HG03097 (cell line): ENCODE measurements around the gene RDX.
"Not testable (repeated sequence)": the region's sequence is repeated elsewhere in the genome, so short reads cannot be mapped to it uniquely, and the experiment has no call there.

Source experiments
- ATAC-seq: cut with Tn5 transposase; IDR thresholded peaks from one replicate; pipeline ENCODE4 v1.9.1; 2021; ENCODE audit not compliant: unreplicated experiment, low FRiP score

RDX gene

GRCh38 chr11:110208678-110209312 is 87.6 kb downstream of the RDX start:
- ATAC-seq, result not testable (repeated sequence)

- ATAC-seq, result no peak
Observed at GRCh38 chr11:110207123-110207522, 89.3 kb downstream of the RDX start.

- ATAC-seq, result no peak
Observed at GRCh38 chr11:110200836-110201235, 95.6 kb downstream of the RDX start.

- no peak for ATAC-seq
Observed at GRCh38 chr11:110200241-110200640, 96.2 kb downstream of the RDX start.

- no peak for ATAC-seq
Observed at GRCh38 chr11:110199184-110199981, 97.0 kb downstream of the RDX start.

GRCh38 chr11:110198031-110198729 is 98.2 kb downstream of the RDX start:
- ATAC-seq, result no peak

- ATAC-seq, result no peak
Observed at GRCh38 chr11:110196884-110197420, 99.5 kb downstream of the RDX start.

GRCh38 chr11:110196241-110196754 is 100.1 kb downstream of the RDX start:
- no peak for ATAC-seq

GRCh38 chr11:110194211-110194766 is 102.1 kb downstream of the RDX start:
- not testable (repeated sequence) for ATAC-seq

- not testable (repeated sequence) for ATAC-seq
Observed at GRCh38 chr11:110192604-110193282, 103.7 kb downstream of the RDX start.

- ATAC-seq, result no peak
Observed at GRCh38 chr11:110190885-110191284, 105.5 kb downstream of the RDX start.

GRCh38 chr11:110187731-110188130 is 108.7 kb downstream of the RDX start:
- ATAC-seq, result no peak

GRCh38 chr11:110186867-110187266 is 109.5 kb downstream of the RDX start:
- ATAC-seq, result no peak

- ATAC-seq, result no peak
Observed at GRCh38 chr11:110186456-110186855, 110.0 kb downstream of the RDX start.

GRCh38 chr11:110185599-110185998 is 110.8 kb downstream of the RDX start:
- no peak for ATAC-seq

- no peak for ATAC-seq
Observed at GRCh38 chr11:110185121-110185591, 111.3 kb downstream of the RDX start.

GRCh38 chr11:110184456-110184855 is 112.0 kb downstream of the RDX start:
- ATAC-seq, result no peak

GRCh38 chr11:110182886-110183285 is 113.5 kb downstream of the RDX start:
- ATAC-seq, result no peak

GRCh38 chr11:110179064-110179463 is 117.3 kb downstream of the RDX start:
- no peak for ATAC-seq

- no peak for ATAC-seq
Observed at GRCh38 chr11:110177086-110177456, 119.3 kb downstream of the RDX start.
